NCI-H1417 (cell line): ENCODE data around the gene GLI3.

Source experiments
- DNase-seq, 3 experiments: peaks; one replicate each; lab custom pipeline; 2025; lab: John Stamatoyannopoulos, UW

Gene GLI3

GRCh38 chr7:42081671-42082070 lies 155.3 kb downstream of the GLI3 start:
- DNase-seq = no peak

DNA sequence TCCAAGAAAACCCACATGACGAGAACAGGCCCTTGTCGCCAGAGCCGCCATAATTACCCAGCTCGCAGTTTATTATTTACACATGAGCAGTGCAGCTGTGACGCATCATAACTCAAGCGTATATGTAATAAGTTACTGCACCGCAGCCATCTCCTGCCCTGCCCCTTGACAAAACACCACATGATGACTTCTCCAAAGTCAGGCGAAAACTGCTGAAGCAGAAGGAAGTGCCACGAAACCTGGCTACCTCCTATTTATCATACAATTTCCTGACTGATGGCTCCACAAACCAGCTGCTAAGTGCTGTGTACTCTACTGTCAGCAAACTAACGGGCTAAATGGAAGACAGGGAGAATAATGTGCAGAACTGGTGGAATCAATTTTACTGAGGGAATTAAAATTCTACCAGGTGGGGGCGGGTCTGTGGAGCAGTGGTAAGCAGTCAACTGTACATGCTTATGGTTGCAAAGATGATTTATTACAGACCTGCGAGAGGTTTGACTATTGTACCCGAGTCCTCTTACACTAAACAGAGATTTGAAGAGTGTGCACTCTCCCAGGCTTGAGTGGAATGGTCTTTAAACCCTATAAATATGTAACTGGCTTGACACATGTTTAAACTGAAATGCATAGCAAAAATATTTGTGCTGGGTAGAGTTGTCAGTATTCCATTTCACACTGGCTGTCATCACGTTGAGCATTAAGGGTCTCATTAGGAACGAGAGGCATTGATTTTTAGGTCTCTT lies 156.0 kb downstream of the GLI3 start:
- DNase-seq = peak in 1 of 3 experiments; percentile 13

DNA sequence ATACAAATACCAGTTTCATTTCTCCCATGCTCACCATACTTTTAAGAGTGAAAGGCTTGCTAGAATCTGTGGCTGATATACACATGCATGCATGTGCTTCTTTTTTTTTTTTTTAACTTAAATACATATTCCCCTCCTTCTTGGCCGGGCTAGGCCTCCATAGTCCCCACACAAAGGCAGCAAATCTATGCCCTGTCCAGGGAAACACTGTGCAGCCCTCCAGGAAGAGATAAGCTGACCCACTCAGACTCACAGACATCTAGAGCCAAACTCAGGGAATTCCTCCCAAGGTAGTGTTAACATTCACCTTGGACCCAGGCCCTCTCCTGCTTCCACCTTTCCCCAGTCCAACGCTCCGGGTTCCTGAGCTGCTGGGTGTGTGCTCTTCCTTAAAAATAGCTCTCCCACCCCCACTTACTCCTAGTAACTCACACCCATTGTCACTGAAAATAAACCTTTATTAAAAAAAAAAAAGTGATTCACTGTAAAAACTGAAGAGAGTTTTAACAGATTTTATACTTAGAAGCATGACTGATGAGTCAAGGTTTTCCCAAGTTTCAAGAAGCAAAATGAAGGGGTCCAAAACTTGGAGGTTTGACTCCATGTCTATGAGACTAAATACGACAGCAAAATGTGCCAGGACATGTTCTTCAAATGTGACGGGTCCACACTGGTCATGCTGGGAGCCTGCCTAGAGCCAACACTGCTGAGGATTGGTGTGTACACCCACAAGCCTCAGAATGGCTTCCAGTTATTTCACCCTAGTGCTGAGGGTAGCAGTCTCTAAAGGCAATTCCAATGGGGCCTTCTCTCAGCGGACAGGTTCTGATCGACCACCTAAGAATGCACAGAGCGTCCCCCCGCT lies 159.5 kb downstream of the GLI3 start:
- no peak for DNase-seq

DNA sequence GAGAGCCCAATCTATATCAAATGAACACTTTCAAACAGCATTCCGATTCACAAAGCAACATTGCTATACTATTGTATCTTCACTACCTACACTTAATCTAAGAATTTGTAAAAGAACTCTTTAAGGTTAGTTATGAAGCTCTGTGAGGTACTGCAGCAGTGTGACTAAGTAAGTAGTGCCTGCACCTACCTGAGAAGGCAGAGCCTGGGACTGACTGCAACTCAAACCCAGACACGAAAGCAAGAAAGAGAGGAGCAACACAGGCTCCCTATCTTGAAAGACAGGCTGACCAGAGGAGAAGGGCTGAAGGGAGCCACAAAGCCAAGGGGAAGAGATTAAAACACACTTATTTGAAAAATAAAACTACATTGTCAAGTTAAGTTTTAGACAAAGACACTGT lies 160.1 kb downstream of the GLI3 start:
- DNase-seq = no peak

DNA sequence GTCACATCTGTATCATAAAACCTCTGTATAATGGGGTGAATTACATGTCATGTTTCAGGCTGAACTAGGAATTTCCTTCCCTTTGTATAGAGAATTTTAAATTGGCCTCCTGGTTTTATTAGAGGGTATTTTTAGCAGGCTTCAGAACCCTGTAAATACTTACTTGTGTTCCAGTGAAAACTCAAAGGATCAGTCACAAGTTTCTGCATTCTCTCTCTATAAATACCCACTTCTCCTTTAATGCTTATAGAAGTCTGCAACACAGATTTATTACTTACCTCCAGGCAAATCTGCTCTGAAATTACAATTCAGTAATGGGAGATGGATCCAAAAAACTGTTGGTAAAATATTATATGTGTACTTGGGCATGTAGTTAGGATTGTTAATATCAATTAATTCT lies 161.6 kb downstream of the GLI3 start:
- no peak for DNase-seq

- no peak for DNase-seq
These were observed 162.9 kb downstream of the GLI3 start for GRCh38 chr7:42074076-42074475.

DNA sequence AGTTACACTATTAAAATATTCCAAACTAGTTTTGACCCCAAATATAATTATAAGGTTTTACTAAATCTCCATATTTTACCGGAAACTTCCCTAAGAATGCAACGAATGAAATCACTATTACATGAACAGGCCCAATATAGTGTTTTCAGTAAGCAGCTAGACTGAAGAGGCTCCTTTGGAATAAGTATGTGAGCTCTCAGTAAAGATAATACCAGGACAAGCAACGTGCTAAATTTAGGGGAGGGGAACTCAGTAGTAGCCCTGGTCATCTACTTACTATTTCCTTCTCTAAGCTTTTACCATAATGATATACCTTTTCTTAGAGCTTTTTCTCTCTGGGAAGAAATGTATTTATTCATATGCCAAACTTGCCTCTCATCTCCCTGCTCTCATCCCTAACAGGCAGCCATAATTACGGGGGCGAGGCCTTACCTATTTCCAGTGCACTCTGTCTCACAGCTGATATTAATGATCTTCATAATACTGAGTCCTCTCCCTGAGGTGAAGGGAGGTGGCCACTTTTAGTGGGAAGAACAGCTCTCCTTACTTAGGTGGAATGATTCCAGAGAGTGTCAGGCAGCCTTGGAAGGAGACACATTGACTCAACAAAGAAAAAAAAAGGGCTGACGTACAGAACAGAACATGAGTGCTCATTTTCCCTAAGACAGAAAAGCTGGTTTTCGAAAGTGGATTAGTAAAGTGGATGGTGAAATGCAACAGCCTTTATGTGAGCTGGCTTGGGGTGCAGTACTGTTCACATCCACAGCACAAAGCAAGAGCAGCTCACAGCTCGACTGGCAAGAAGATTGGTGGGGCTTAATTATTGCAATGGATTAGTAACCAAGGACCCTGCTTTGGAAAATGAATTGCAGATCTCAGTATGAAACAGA lies 165.4 kb downstream of the GLI3 start:
- no peak for DNase-seq

GRCh38 chr7:42070068-42070467 lies 166.9 kb downstream of the GLI3 start:
- no peak for DNase-seq

DNA sequence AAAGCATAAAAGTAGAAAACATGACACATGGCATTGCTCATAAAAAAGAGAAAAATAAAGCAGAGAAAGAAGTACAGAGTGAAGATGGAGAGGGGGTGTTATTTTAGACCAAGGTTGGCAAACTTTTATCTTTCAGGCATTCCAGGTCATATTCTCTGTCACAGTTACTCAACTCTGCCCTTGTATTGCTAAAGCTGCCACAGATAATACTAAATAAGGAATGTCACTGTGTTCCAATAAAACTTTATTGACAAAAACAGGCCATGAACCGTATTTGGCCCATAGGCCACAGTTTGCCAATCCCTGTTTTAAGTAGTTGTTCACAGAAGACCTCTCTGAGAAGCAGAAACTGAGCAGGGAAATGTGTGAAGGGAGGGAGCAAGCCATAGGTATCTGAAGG lies 167.4 kb downstream of the GLI3 start:
- no peak for DNase-seq

GRCh38 chr7:42068554-42069280 lies 168.3 kb downstream of the GLI3 start:
- no peak for DNase-seq

DNA sequence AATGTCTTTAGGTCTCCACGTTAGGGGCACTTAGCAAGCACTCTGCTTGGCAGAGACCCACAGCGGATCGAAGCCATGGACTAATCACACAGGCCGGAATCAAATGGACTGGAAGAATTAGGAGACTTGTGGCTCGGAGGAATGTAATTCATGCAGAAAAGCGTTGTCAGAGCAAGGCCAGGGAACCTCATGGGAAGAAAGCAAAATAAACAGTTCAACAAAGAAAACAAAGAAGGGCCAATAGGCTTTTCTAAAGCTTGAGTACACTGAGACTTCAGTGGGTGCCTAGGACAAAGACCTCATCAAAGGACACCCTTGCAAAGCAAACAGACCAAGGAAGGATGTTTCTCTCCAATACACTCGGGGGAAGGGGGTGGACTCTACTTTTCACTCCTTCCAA lies 171.1 kb downstream of the GLI3 start:
- no peak for DNase-seq

- no peak for DNase-seq
These were observed 172.0 kb downstream of the GLI3 start for GRCh38 chr7:42065015-42065414.

DNA sequence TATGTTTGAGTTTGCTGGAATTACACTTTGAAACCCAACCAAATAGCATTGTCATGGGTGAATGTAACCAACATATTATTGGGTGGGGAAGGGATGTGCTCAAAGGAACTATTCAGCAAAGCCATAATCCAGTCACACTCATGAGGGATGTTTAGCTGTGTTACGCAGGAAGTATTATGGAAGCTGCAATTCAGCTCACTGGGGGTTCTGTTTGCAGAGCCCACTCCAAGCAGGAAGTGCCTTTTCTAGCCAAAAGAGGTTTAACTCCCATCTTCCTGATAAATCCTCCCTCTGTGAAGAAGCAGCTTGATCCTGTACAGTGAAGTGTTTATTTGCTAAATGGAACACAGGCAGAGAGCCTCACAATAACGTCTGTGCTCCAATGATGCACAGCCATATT lies 172.5 kb downstream of the GLI3 start:
- no peak for DNase-seq

DNA sequence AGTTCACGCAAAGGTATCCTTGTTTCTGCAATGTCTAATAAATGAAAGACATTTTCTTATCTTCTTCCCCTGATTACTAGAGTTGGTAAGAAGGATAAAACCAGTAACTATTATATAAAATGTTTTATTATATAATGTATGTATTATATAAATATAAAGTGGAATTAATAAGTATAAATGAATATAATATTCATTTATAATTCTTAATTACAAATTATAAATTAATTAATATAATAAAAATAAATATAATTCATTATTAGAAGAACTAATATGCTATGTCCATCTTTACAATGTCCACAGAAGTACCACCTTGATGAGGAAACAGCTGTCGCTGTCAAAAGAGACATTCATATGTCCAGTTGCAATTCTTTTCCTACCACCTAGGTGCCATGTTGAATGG lies 177.7 kb downstream of the GLI3 start:
- no peak for DNase-seq

DNA sequence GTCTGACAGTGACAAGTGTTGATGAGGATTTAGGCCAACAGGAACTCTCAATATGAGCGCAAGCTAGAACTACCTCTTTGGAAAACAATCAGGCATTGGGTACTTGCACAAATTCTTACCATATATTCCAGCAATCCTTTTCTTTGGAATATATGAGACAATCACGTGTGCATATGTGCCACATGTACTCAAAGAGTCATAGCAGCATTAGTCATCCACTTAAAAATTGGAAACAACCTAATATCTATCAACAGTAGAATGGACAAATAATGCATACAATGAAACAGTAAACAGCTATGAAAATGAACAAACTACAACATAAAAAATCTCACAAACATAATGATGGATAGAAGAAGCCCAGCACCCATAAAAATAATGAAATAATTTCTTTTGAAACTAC lies 179.7 kb downstream of the GLI3 start:
- DNase-seq = no peak

- DNase-seq = no peak
These were observed 181.8 kb downstream of the GLI3 start for GRCh38 chr7:42055171-42055570.

DNA sequence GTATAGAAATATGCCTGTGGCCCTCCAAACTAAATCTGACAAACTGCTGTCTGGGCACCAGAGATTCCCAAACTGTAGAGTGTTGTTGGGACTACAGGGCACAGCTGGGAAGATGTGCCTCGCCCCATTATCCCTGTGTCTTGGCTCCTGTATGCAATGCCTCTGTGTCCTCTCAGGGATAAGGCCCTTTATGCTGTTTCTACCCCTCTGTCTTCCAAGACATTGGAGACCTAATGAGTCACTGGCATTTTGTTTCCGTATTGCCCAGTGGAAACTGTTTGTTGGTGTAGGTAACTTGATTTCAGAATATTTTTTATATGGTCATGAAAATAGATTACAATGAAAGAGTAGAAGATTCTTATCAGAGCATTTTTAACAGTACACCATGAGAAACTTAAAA lies 183.2 kb downstream of the GLI3 start:
- DNase-seq = no peak

DNA sequence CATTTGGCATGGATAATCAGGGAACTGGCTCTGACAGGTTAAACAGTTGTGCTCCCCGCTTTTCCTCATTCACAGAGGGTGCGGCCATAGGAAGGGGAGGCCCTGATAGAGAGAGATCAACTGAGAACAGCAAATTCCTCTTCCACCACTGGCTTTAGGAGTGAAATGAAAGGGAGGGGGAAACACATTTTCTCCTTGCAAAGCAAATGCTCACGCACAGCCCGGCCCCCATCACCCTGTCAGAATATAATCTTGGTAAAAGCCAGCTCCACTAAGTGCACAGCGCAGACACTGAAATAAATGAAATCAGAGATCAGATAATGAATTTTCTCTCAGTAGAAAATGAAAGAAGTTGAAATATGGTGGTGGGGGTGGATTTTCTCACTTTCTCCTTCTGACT lies 187.2 kb downstream of the GLI3 start:
- DNase-seq = no peak

DNA sequence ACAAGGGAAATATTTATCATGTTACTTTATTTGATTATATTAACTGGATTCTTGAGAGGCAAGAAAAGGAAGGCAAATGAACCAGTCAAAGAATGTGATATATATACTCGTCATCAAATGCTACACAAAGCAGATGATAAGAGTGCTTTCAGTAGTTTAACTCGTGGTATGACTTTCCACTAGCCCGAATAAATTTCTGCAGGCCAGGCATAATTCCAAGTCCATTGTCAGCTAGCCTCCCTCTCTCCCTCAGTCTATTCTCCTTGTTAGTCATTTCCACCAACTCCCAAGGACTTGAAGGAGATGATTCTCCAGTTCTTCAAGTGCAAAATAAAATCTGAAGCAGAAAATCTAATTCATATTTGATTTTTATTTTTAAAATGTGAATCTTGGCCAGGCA lies 190.5 kb downstream of the GLI3 start:
- no peak for DNase-seq

GRCh38 chr7:42045961-42046360 lies 191.0 kb downstream of the GLI3 start:
- no peak for DNase-seq

GRCh38 chr7:42039921-42040320 lies 197.1 kb downstream of the GLI3 start:
- DNase-seq = no peak

DNA sequence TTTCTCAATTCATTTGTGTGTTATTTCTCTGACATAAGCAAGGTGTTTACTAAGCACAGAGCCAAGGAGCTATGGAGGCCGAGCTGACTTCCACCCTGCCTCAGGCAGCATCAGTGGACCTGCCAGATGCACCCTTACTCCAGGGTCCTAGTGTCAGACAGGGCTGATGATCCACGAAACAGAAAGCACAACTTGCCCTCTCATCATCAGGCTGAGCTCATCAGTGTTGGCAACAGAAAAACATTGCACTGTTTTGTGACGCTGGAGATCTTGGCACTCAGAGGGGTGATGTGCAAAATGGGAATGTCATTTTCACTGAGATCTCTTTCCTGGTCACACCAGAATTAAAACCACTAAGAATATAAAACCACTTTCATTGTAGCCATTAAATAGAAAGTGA lies 201.8 kb downstream of the GLI3 start:
- DNase-seq = no peak
